Keratinocyte (primary cell): ENCODE results near the gene GINS2.

Experiments used
- EZH2 ChIP-seq: IDR thresholded peaks from one replicate; pipeline ENCODE4 v1.6.1; 2012; ENCODE audit warnings: inconsistent platforms, mild to moderate bottlenecking, low read length, moderate library complexity
- TF ChIP-seq, protein P1 (sequence below), 3 experiments: IDR thresholded peaks in 1 of 3; conservative IDR thresholded peaks in 1 of 3; optimal IDR thresholded peaks in 1 of 3; 2 replicates in 2 of 3; 3 replicates in 1 of 3; pipeline versions ENCODE3 to v1.5.1; 2011; ENCODE audit warnings: low read length in 3 of 3, mild to moderate bottlenecking in 3 of 3, moderate library complexity in 2 of 3, control low read depth in 1 of 3, inconsistent platforms in 1 of 3; ENCODE audit not compliant: insufficient read depth in 2 of 3; ENCODE audit errors: extremely low read depth in 1 of 3

DNA sequence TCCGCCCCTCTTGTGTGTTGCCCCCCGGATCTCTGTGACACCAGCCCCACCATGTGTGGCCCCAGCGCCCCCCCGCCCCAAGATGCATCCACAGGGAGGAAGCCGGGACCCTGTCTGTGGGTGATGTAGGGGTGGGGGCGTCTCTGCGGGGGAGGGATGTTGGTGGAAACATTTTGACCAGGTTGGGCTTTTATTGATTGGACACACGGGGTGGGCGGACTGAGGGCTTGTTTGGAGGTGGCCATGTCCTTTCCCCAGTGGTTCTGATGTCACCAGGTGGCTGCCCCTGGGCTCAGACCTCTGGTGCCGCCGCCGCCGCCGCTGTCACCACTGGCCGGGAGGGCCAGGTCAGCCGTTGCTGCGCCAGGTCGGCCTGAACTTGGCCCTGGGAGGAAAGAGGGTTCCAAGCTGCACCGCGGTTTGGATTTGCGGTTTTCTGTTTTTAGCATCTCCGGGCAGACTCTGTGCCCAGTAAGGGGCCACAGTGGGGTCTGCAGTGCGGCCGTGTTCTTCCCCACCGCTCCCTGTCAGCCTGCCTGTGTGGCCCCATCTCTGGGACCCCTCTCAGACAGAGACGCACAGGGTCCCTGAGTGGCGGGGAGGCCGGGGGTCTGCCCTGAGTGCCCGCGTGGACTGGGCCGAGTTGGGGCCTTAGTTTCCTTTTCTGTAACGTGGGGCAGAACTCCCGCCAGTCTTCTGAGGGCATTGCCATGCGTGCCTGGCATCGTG lies 55.9 kb downstream of the GINS2 start:
- TF ChIP-seq, protein P1, sequence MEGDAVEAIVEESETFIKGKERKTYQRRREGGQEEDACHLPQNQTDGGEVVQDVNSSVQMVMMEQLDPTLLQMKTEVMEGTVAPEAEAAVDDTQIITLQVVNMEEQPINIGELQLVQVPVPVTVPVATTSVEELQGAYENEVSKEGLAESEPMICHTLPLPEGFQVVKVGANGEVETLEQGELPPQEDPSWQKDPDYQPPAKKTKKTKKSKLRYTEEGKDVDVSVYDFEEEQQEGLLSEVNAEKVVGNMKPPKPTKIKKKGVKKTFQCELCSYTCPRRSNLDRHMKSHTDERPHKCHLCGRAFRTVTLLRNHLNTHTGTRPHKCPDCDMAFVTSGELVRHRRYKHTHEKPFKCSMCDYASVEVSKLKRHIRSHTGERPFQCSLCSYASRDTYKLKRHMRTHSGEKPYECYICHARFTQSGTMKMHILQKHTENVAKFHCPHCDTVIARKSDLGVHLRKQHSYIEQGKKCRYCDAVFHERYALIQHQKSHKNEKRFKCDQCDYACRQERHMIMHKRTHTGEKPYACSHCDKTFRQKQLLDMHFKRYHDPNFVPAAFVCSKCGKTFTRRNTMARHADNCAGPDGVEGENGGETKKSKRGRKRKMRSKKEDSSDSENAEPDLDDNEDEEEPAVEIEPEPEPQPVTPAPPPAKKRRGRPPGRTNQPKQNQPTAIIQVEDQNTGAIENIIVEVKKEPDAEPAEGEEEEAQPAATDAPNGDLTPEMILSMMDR (optimal IDR thresholded peaks at IDR 0.05 in 1 of 3, IDR thresholded peaks at IDR 0.05 in 1 of 3, conservative IDR thresholded peaks at IDR 0.05 in 1 of 3; ENCODE audit: extremely low read depth in 1 of 3, insufficient read depth in 2 of 3, low read length in 3 of 3): no peak
- TF ChIP-seq EZH2: no peak
